Activated B cell treated with CpG ODN at 0.5 μM for 24 hours (primary cell): ENCODE data around the gene QKI. TPM values are rescaled to one million over a fixed set of nuclear protein-coding genes. Genes with fewer than 3 reads are reported as not detected.

ENCODE experiments used
- ATAC-seq: fragments of 200-7000 bp; cut with Tn5 transposase; one replicate; pipeline ENCODE4 v1.10.0; 2021; ENCODE audit warnings: low read depth, mild to moderate bottlenecking, moderate library complexity
- CTCF ChIA-PET: fragments of 350-600 bp; sonication (Branson Sonifier 250); formaldehyde crosslinking; loops from one replicate; lab custom pipeline; 2021; ENCODE audit warnings: antibody characterized with exemption; lab: Charles Lee
- POLR2A ChIA-PET: fragments of 350-600 bp; sonication (Branson Sonifier 250); formaldehyde crosslinking; loops from one replicate; lab custom pipeline; 2021; ENCODE audit warnings: antibody characterized with exemption; lab: Charles Lee
- DNase-seq: peaks from one replicate; pipeline ENCODE4 v3.0.0; 2022
- H3K27ac Mint-ChIP-seq: one replicate; pipeline ENCODE4 v1.8.0; 2020; ENCODE audit warnings: mixed read lengths
- H3K27me3 Mint-ChIP-seq: one replicate; pipeline ENCODE4 v1.8.0; 2021; ENCODE audit warnings: mixed read lengths
- H3K36me3 Mint-ChIP-seq: one replicate; pipeline ENCODE4 v1.8.0; 2021; ENCODE audit warnings: low read depth, mixed read lengths
- H3K4me1 Mint-ChIP-seq: one replicate; pipeline ENCODE4 v1.8.0; 2021; ENCODE audit warnings: mixed read lengths
- H3K4me3 Mint-ChIP-seq: one replicate; pipeline ENCODE4 v1.8.0; 2020; ENCODE audit warnings: mild to moderate bottlenecking, mixed read lengths
- H3K9me3 Mint-ChIP-seq: one replicate; pipeline ENCODE4 v1.8.0; 2020; ENCODE audit warnings: mixed read lengths
- CTCF ChIP-seq: fragments of 200-600 bp; IDR thresholded peaks from one replicate; pipeline ENCODE4 v1.8.0; 2022; ENCODE audit warnings: antibody characterized with exemption, mild to moderate bottlenecking
- intact Hi-C: fragments of 100-400 bp; cut with micrococcal nuclease; formaldehyde crosslinking; loops from one replicate; pipeline ENCODE4 v1.15.1; 2024
- total RNA-seq: library from RNA; stranded (reverse); gene quantifications from 2 replicates; pipeline ENCODE4 v1.2.3, GENCODE V29; 2022

The QKI gene
- total RNA-seq, 1 donor from 2014 or later: 61.5 TPM

- ATAC-seq: no peak
- H3K4me3 Mint-ChIP-seq: no peak overlapping the region
- CTCF ChIA-PET: no interaction called here
Measured at GRCh38 chr6:163369628-163370365, 44.7 kb upstream of the QKI start.

GRCh38 chr6:163370464-163371117 is 43.9 kb upstream of the QKI start:
- Mint-ChIP-seq H3K9me3 (no peaks in the 10 kb centered on the region), H3K36me3 (no peaks in the 10 kb centered on the region)
- POLR2A ChIA-PET: no interaction called here

More at GRCh38 chr6:163369628-163370365, 44.7 kb upstream of the QKI start:
- POLR2A ChIA-PET: no interaction called here
- Mint-ChIP-seq H3K36me3 (no peaks in the 10 kb centered on the region), H3K4me1 (no peaks in the 10 kb centered on the region), H3K9me3 (no peaks in the 10 kb centered on the region), H3K27ac (no peak overlapping the region), H3K27me3 (peaks cover 18% of the 10 kb centered on the region)
- no peak for TF ChIP-seq CTCF
- intact Hi-C loops: no loop called here
- DNase-seq: no peak

GRCh38 chr6:163371129-163371528 is 43.4 kb upstream of the QKI start:
- POLR2A ChIA-PET: no interaction called here
- Mint-ChIP-seq H3K27me3 (peaks cover 18% of the 10 kb centered on the region), H3K4me1 (no peaks in the 10 kb centered on the region), H3K27ac (no peak overlapping the region), H3K4me3 (no peak overlapping the region), H3K9me3 (no peaks in the 10 kb centered on the region), H3K36me3 (no peaks in the 10 kb centered on the region)
- DNase-seq: no peak
- CTCF ChIA-PET: no interaction called here
- intact Hi-C loops: no loop called here
- no peak for TF ChIP-seq CTCF
- no peak for ATAC-seq

More at GRCh38 chr6:163370464-163371117, 43.9 kb upstream of the QKI start:
- no peaks in the 10 kb centered on the region for H3K4me1 Mint-ChIP-seq
- no peak for TF ChIP-seq CTCF
- intact Hi-C loops: no loop called here
- DNase-seq (no peak), ATAC-seq (no peak)
- peaks cover 18% of the 10 kb centered on the region for H3K27me3 Mint-ChIP-seq
- no peak overlapping the region for H3K27ac Mint-ChIP-seq
- no peak overlapping the region for H3K4me3 Mint-ChIP-seq
- CTCF ChIA-PET: no interaction called here

GRCh38 chr6:163373240-163373639 is 41.3 kb upstream of the QKI start:
- ChIA-PET CTCF (no interaction called here), POLR2A (no interaction called here)
- ATAC-seq (no peak), DNase-seq (no peak)
- TF ChIP-seq CTCF: no peak
- H3K36me3 Mint-ChIP-seq: no peaks in the 10 kb centered on the region
- no peak overlapping the region for H3K4me3 Mint-ChIP-seq
- peaks cover 18% of the 10 kb centered on the region for H3K27me3 Mint-ChIP-seq
- H3K27ac Mint-ChIP-seq: no peak overlapping the region
- no peaks in the 10 kb centered on the region for H3K4me1 Mint-ChIP-seq
- intact Hi-C loops: no loop called here
- no peaks in the 10 kb centered on the region for H3K9me3 Mint-ChIP-seq

GRCh38 chr6:163375361-163375760 is 39.2 kb upstream of the QKI start:
- Mint-ChIP-seq H3K36me3 (no peaks in the 10 kb centered on the region), H3K27me3 (peaks cover 7% of the 10 kb centered on the region), H3K4me1 (no peaks in the 10 kb centered on the region), H3K4me3 (no peak overlapping the region), H3K27ac (no peak overlapping the region), H3K9me3 (no peaks in the 10 kb centered on the region)
- POLR2A ChIA-PET: no interaction called here
- intact Hi-C loops: no loop called here
- no peak for ATAC-seq
- TF ChIP-seq CTCF: no peak
- CTCF ChIA-PET: no interaction called here
- DNase-seq: no peak
